Keratinocyte (primary cell): ENCODE measurements around the gene DPP10.

Source experiments
- EZH2 ChIP-seq: IDR thresholded peaks from one replicate; pipeline ENCODE4 v1.6.1; 2012; ENCODE audit warnings: inconsistent platforms, mild to moderate bottlenecking, low read length, moderate library complexity
- TF ChIP-seq, protein P1 (sequence below), 3 experiments: IDR thresholded peaks in 1 of 3; conservative IDR thresholded peaks in 1 of 3; optimal IDR thresholded peaks in 1 of 3; 2 replicates in 2 of 3; 3 replicates in 1 of 3; pipeline versions ENCODE3 to v1.5.1; 2011; ENCODE audit warnings: low read length in 3 of 3, mild to moderate bottlenecking in 3 of 3, moderate library complexity in 2 of 3, control low read depth in 1 of 3, inconsistent platforms in 1 of 3; ENCODE audit not compliant: insufficient read depth in 2 of 3; ENCODE audit errors: extremely low read depth in 1 of 3

DNA sequence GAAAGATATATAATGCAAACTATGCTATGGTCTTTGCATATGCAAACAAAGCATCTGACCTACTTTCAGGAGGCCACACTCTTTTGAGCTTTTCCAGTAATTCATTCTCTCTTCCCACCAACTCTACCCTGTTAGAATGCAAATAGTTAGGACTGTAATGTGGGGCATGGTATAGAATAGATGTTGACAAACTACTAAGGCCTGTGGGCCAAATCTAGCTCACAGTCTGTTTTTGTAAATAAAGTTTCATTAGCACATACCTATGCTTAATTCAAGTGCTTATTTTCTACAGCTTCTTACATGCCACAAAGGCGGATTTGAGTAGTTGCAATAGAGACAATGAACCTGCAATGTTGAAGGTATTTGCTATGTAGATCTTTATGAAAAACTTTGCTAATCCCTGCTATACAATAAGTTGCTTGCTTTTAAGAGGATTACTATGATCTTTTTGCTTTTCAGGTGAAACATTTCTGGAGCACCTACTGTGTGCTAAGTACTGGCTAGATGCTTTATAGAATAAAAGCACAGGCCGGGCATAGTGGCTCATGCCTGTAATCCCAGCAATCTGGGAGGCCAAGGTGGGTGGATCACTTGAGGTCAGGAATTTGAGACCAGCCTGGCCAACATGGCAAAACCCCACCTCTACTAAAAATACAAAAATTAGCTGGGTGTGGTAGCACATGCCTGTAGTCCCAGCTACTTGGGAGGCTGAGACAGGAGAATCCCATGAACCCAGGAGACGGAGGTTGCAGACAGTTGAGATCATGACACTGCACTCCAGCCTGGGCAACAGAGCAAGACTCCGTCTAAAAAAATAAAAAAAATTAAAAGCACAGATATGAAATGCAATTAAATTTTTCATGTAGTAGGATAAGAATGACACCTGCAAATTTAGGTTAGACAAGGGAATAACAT is 267.8 kb downstream of the DPP10 start:
- TF ChIP-seq, protein P1, sequence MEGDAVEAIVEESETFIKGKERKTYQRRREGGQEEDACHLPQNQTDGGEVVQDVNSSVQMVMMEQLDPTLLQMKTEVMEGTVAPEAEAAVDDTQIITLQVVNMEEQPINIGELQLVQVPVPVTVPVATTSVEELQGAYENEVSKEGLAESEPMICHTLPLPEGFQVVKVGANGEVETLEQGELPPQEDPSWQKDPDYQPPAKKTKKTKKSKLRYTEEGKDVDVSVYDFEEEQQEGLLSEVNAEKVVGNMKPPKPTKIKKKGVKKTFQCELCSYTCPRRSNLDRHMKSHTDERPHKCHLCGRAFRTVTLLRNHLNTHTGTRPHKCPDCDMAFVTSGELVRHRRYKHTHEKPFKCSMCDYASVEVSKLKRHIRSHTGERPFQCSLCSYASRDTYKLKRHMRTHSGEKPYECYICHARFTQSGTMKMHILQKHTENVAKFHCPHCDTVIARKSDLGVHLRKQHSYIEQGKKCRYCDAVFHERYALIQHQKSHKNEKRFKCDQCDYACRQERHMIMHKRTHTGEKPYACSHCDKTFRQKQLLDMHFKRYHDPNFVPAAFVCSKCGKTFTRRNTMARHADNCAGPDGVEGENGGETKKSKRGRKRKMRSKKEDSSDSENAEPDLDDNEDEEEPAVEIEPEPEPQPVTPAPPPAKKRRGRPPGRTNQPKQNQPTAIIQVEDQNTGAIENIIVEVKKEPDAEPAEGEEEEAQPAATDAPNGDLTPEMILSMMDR (optimal IDR thresholded peaks at IDR 0.05 in 1 of 3, IDR thresholded peaks at IDR 0.05 in 1 of 3, conservative IDR thresholded peaks at IDR 0.05 in 1 of 3; ENCODE audit: extremely low read depth in 1 of 3, insufficient read depth in 2 of 3, low read length in 3 of 3): no peak
- TF ChIP-seq EZH2: no peak
